Fibroblast of the aortic adventitia (primary cell): ENCODE measurements around the gene HTR3D. TPM values are rescaled to one million over a fixed set of nuclear protein-coding genes. Genes with fewer than 3 reads are reported as not detected.
"Not testable (repeated sequence)": the region's sequence is repeated elsewhere in the genome, so short reads cannot be mapped to it uniquely, and the experiment has no call there.

ENCODE experiments used
- DNase-seq: peaks from one replicate; pipeline ENCODE4 v3.0.0-alpha.2; 2010; ENCODE audit warnings: low read depth
- H3K4me3 ChIP-seq: 2 replicates; pipeline ENCODE4 v1.5.1; 2011; ENCODE audit warnings: low read depth, mild to moderate bottlenecking, control low read depth, low read length, moderate library complexity
- total RNA-seq: library from RNA; depleted of rRNA; stranded (reverse); fragments of >200 nt; gene quantifications from 2 replicates; pipeline ENCODE4 v1.2.3, GENCODE V29; 2012; ENCODE audit warnings: low replicate concordance
- TF ChIP-seq, protein P1 (sequence below): IDR thresholded peaks from 2 replicates; pipeline ENCODE4 v1.5.1; 2011; ENCODE audit warnings: mild to moderate bottlenecking, low read length, control low read depth, inconsistent platforms; ENCODE audit not compliant: insufficient read depth

Gene HTR3D
- total RNA-seq, 1 donor: not detected

DNA sequence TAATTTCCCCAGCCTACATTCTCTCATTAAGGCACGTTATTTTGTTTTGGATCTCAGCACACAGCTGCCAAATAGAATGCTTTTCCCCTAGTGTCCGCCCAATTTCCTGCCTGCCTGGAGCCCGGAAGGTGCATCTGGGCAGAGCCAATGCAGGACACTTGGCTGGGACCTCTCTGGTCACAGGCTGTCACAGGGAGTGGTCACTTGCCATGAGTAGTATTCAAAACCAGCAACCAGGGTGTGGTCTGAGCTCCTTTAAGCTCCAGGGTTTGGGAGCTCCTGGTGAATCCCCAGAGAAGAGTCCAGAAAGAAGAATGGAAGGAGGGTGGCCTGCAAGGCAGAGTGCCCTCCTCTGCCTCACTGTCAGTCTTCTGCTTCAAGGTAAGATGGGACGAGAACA lies 21.2 kb downstream of the HTR3D start, which contains the start of gene HTR3C:
Gene HTR3C (plus strand): TSS at position 281 of the 400 bp plus-strand sequence. CDS start 34 bp downstream, at position 315.
- DNase-seq: no peak
- TF ChIP-seq, protein P1, sequence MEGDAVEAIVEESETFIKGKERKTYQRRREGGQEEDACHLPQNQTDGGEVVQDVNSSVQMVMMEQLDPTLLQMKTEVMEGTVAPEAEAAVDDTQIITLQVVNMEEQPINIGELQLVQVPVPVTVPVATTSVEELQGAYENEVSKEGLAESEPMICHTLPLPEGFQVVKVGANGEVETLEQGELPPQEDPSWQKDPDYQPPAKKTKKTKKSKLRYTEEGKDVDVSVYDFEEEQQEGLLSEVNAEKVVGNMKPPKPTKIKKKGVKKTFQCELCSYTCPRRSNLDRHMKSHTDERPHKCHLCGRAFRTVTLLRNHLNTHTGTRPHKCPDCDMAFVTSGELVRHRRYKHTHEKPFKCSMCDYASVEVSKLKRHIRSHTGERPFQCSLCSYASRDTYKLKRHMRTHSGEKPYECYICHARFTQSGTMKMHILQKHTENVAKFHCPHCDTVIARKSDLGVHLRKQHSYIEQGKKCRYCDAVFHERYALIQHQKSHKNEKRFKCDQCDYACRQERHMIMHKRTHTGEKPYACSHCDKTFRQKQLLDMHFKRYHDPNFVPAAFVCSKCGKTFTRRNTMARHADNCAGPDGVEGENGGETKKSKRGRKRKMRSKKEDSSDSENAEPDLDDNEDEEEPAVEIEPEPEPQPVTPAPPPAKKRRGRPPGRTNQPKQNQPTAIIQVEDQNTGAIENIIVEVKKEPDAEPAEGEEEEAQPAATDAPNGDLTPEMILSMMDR: no peak

DNA sequence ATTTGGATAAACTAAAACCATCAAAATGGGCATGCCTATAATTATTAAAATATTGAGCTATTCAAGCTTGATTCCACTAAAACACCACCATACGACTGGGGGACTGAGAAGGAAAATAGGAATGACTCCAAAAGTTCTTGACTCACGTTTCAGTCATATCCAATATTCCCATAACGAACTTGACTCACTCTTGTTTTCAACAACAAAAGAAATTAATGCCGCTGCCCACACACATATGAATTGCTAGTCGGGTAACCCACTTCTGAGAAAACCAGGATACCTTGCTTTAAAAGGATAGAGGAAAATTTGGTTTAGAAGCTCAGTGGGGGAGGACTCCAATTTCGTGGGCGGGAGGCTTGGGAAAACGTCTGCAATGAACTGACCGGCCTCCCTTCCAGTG lies 26.5 kb downstream of the HTR3D start:
- peak; percentile 20 for DNase-seq
- TF ChIP-seq, protein P1: no peak
- H3K4me3 ChIP-seq: no peak overlapping the region

More for the DNA sequence above, 21.2 kb downstream of the HTR3D start, which contains the start of gene HTR3C:
- H3K4me3 ChIP-seq: no peak within 1 kb of the TSS

DNA sequence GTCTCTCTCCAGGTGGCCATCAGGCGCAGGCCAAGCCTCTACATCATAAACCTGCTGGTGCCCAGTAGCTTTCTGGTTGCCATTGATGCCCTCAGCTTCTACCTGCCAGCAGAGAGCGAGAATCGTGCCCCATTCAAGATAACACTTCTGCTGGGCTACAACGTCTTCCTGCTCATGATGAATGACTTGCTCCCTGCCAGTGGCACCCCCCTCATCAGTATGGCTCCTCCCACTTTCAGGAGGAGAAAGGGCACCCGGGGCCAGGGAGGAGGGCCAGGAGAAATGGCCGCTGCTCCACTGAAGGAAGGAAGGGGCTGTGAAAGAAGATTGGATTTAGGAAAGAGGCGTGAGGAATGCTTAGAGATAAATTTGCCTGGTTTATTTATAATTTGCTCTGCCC lies 27.9 kb downstream of the HTR3D start:
- no peak for DNase-seq
- H3K4me3 ChIP-seq: no peak overlapping the region
- TF ChIP-seq, protein P1: no peak

DNA sequence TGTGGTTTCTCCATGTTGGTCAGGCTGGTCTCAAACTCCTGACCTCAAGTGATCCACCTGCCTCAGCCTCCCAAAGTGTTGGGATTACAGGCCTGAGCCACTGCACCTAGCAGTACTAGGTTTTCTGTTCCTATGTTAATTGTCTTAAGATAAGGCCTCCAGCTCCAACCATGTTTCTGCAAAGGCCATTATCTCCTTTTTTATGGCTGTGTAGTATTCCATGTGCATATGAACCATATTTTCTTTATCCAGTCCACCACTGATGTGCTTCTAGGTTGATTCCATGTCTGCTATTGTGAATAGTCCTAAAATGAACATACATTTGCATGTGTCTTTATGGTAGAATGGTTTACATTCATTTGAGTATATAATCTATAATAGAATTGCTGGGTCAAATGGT lies 31.1 kb downstream of the HTR3D start:
- DNase-seq: no peak
- no peak overlapping the region for H3K4me3 ChIP-seq
- TF ChIP-seq, protein P1: no peak

DNA sequence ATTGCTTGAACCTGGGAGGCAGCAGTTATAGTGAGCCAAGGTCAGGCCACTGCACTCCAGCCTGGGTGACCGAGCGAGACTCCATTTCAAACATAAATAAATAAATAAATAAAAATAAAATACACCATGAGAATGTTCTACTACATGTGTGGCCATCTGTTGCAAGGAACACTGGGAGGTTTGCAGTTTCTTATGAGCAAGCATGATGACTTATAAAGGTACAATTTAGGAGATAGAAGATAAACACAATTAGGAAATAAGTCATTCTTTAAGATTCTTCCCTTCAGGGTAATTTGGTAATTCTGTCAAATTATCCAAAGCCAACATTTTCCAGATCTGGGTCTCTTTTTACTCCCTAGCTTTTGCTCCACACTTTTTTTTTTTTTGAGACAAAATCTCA lies 34.7 kb downstream of the HTR3D start:
- TF ChIP-seq, protein P1: no peak
- no peak for DNase-seq
- H3K4me3 ChIP-seq: no peak overlapping the region

DNA sequence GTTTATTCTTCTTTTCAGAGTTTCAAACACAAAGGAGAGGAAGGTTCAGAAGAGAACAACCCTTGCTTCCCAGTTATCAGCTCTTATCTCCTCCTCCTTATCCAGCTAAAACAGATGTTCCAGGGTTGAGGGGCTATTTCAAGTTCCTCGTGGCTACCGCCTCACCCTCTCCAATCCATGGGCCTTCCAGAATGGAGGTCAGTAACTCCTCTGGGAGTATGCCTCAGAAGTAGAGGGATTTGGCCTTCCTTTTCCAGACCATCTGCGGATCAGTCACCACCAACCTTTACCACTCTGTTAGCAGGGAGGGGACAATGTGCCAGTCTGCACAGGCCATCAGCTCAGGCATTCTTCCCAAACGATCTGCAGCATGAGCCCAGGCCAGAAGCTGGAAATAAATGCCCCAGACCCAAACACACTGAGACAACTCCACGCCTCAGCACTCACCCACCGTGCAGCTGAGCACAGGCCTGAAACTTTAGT lies 36.1 kb downstream of the HTR3D start:
- H3K4me3 ChIP-seq: no peak overlapping the region
- DNase-seq: no peak
- TF ChIP-seq, protein P1: no peak

DNA sequence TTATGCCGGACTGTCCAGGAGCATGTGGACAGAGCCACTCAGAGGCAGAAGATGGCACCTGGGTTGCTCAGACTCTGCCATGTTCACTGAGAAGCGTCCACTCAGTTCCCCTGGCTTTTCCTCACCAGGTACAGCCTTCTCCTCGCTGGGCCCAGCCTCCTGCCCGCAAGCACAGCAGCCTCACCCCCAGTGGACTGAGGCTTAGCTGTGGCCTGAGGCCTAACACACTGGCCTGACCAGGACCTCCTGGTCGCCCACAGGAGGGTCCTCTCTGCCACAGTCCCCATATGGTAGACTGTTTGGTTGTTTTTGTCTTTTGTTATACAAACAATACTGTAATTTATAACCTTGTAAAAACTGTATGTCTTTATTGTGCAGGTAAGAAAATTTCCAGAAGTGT lies 36.8 kb downstream of the HTR3D start:
- DNase-seq: no peak
- TF ChIP-seq, protein P1: no peak
- no peak overlapping the region for H3K4me3 ChIP-seq

DNA sequence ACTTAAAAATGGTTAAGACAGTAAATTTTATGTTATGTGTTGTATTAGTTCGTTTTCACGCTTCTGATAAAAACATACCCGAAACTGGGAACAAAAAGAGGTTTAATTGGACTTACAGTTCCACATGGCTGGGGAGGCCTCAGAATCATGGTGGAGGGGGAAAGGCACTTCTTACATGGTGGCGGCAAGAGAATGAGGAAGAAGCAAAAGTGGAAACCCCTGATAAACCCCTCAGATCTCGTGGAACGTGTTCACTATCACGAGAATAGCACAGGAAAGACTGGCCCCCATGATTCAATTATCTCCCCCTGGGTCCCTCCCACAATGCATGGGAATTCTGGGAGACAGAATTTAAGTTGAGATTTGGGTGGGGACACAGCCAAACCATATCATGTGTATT lies 39.6 kb downstream of the HTR3D start:
- H3K4me3 ChIP-seq, DNase-seq: not testable (repeated sequence)
